ENCODE measurements around the gene CDH4. TPM values are rescaled to one million over a fixed set of nuclear protein-coding genes. Genes with fewer than 3 reads are reported as not detected.

CDH4 gene
- total RNA-seq, 3 donors from 2014 or later (not counting 1 experiment from before 2014, with no cell fraction given): 0.18 TPM; not detected in 2

DNA sequence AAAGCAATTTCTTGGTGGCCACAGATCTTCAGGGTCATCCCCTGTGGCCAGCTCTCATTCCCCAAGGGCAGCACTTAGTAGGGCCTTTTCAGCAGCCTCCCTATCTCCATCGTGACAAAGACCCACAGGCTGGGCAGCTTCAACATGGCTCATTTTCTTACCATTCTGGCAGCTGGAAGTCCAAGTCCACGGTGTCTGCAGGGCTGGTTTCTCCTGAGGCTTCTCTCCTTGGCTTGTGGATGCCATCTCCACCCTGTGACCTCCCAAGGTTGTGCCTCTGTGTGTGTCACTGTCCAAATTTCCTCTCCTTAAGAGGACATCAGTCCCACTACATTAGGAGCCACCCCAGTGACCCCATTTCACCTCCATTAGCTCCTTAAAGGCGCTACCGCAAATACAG is 161.7 kb downstream of the CDH4 start:
- TF ChIP-seq, protein P1, sequence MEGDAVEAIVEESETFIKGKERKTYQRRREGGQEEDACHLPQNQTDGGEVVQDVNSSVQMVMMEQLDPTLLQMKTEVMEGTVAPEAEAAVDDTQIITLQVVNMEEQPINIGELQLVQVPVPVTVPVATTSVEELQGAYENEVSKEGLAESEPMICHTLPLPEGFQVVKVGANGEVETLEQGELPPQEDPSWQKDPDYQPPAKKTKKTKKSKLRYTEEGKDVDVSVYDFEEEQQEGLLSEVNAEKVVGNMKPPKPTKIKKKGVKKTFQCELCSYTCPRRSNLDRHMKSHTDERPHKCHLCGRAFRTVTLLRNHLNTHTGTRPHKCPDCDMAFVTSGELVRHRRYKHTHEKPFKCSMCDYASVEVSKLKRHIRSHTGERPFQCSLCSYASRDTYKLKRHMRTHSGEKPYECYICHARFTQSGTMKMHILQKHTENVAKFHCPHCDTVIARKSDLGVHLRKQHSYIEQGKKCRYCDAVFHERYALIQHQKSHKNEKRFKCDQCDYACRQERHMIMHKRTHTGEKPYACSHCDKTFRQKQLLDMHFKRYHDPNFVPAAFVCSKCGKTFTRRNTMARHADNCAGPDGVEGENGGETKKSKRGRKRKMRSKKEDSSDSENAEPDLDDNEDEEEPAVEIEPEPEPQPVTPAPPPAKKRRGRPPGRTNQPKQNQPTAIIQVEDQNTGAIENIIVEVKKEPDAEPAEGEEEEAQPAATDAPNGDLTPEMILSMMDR (IDR thresholded peaks at IDR 0.05): no peak
- no peaks in the 10 kb centered on the region for H3K36me3 Mint-ChIP-seq

DNA sequence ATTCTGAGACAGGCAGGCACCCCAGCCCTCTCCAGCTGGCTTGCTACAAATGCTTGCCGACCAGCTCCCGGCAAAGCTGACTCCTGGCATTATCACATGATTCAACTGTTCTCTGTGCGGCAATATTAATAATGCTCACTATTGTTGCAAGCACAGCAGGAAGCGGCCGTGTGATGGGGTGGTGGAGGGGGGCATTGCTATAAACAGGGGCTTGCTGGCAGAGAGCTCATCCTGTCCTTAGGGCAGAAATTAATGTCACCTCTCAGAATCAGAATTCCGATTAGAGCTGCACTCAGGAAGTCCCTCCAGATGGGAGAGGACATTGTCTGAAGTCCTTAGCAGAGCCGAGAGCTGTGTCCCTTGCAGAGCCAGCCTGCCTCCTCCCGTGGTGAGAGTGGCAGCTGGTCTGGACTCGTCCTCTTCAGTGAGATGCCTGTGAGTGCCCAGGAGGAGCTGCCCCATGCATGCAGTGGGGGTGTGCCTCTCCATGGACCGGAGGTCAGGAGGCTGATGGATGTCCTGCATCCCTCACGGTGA is 162.5 kb downstream of the CDH4 start:
- Histone ChIP-seq H3K4me1 (ENCODE audit: control insufficient read depth, insufficient read depth, low read length) (no peaks in the 10 kb centered on the region), H3K4me3 (ENCODE audit: low read length) (no peak overlapping the region), H3K27me3 (ENCODE audit: control insufficient read depth, insufficient read depth, low read length) (no peaks in the 10 kb centered on the region), H3K27ac (ENCODE audit: low read length) (no peak overlapping the region), H3K36me3 (ENCODE audit: control insufficient read depth, insufficient read depth, low read length) (no peaks in the 10 kb centered on the region), H3K9me3 (ENCODE audit: control insufficient read depth, insufficient read depth, low read length) (peaks cover 30% of the 10 kb centered on the region)
- H3K4me3 Mint-ChIP-seq: no peak overlapping the region
- intact Hi-C loops (cut with micrococcal nuclease): no loop called here
- ATAC-seq (no peak), DNase-seq (no peak)
- no peaks in the 10 kb centered on the region for H3K36me3 Mint-ChIP-seq
- TF ChIP-seq, protein P1 (IDR thresholded peaks at IDR 0.05): no peak
- no peaks in the 10 kb centered on the region for H3K4me1 Mint-ChIP-seq
- H3K27ac Mint-ChIP-seq: no peak overlapping the region
- H3K27me3 Mint-ChIP-seq (ENCODE audit: low read depth in 2 of 2): no peaks in the 10 kb centered on the region
- no peaks in the 10 kb centered on the region for H3K9me3 Mint-ChIP-seq
- whole genome bisulfite sequencing (ENCODE audit: insufficient coverage): 85% methylated on average over 11 of the region's 11 CpGs

More for the DNA sequence above, 161.7 kb downstream of the CDH4 start:
- WGBS (ENCODE audit: insufficient coverage): 88% methylated on average over 4 of the region's 4 CpGs
- Histone ChIP-seq H3K27ac (ENCODE audit: low read length) (no peak overlapping the region), H3K9me3 (ENCODE audit: control insufficient read depth, insufficient read depth, low read length) (peaks cover 24% of the 10 kb centered on the region), H3K27me3 (ENCODE audit: control insufficient read depth, insufficient read depth, low read length) (no peaks in the 10 kb centered on the region), H3K4me3 (ENCODE audit: low read length) (no peak overlapping the region), H3K4me1 (ENCODE audit: control insufficient read depth, insufficient read depth, low read length) (no peaks in the 10 kb centered on the region), H3K36me3 (ENCODE audit: control insufficient read depth, insufficient read depth, low read length) (no peaks in the 10 kb centered on the region)
- H3K4me1 Mint-ChIP-seq: no peaks in the 10 kb centered on the region
- H3K9me3 Mint-ChIP-seq: no peaks in the 10 kb centered on the region
- no peak for DNase-seq
- H3K27me3 Mint-ChIP-seq (ENCODE audit: low read depth in 2 of 2): no peaks in the 10 kb centered on the region
- H3K4me3 Mint-ChIP-seq: no peak overlapping the region
- no peak for ATAC-seq
- intact Hi-C loops (cut with micrococcal nuclease): no loop called here
- no peak overlapping the region for H3K27ac Mint-ChIP-seq

DNA sequence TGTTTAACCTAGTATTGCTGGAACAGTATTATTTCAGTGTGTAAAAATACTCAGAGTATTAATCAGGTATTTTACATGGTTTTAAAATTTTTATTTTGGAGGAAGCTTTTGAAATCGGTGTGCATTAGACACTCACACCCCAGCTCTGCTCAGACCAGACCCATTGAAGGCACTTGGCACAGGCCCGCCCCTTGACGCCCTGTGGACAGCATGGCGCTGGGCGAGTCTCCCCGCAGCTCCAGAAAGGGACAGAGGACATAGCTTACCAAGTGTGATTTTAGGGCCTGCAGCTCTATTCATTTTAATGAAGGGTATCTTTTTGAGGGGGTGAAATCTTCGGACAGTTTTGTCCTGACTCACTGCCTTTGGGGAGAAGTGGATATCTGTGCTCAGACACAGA is 164.5 kb downstream of the CDH4 start:
- Mint-ChIP-seq H3K4me3 (no peak overlapping the region), H3K36me3 (no peaks in the 10 kb centered on the region), H3K9me3 (no peaks in the 10 kb centered on the region), H3K27ac (no peak overlapping the region), H3K27me3 (ENCODE audit: low read depth in 2 of 2) (no peaks in the 10 kb centered on the region), H3K4me1 (no peaks in the 10 kb centered on the region)
- 92% methylated on average over 7 of the region's 7 CpGs for WGBS (ENCODE audit: insufficient coverage)
- H3K4me1 ChIP-seq (ENCODE audit: control insufficient read depth, insufficient read depth, low read length): no peaks in the 10 kb centered on the region
- ATAC-seq: no peak
- peaks cover 40% of the 10 kb centered on the region for H3K9me3 ChIP-seq (ENCODE audit: control insufficient read depth, insufficient read depth, low read length)
- H3K27me3 ChIP-seq (ENCODE audit: control insufficient read depth, insufficient read depth, low read length): no peaks in the 10 kb centered on the region
- H3K36me3 ChIP-seq (ENCODE audit: control insufficient read depth, insufficient read depth, low read length): no peaks in the 10 kb centered on the region
- intact Hi-C loops (cut with micrococcal nuclease): no loop called here
- TF ChIP-seq, protein P1 (IDR thresholded peaks at IDR 0.05): no peak
- no peak overlapping the region for H3K4me3 ChIP-seq (ENCODE audit: low read length)
- H3K27ac ChIP-seq (ENCODE audit: low read length): no peak overlapping the region
- no peak for DNase-seq
